Esophagus squamous epithelium (tissue), 5 donors: ENCODE data around the gene HSDL2. TPM values are rescaled to one million over a fixed set of nuclear protein-coding genes. Genes with fewer than 3 reads are reported as not detected.

Experiments
- DNase-seq: peaks from one replicate; lab custom pipeline; 2025; lab: John Stamatoyannopoulos, UW
- H3K27ac ChIP-seq, 4 donors: fragments of 200-600 bp; sonication (generic); one replicate each; pipeline ENCODE4 v1.5.1; 2016 to 2019; ENCODE audit warnings: mild to moderate bottlenecking in 1 of 4
- H3K27me3 ChIP-seq, 4 donors: fragments of 200-600 bp; sonication (generic); 1 replicate in 3 of 4; 2 replicates in 1 of 4; pipeline versions ENCODE4 v1.5.1 to v1.6.0; 2017 to 2021; ENCODE audit warnings: antibody characterized with exemption in 1 of 4
- H3K36me3 ChIP-seq, 3 donors: fragments of 200-600 bp; sonication (generic); one replicate each; pipeline ENCODE4 v1.5.1; 2016 to 2019
- H3K4me1 ChIP-seq, 3 donors: fragments of 200-600 bp; sonication (generic); one replicate each; pipeline ENCODE4 v1.5.1; 2017 to 2019
- H3K4me3 ChIP-seq, 4 donors: fragments of 200-600 bp; sonication (generic); 1 replicate in 3 of 4; 2 replicates in 1 of 4; pipeline ENCODE4 v1.5.1; 2016 to 2019; ENCODE audit warnings: mild to moderate bottlenecking in 2 of 4, moderate library complexity in 1 of 4
- H3K9me3 ChIP-seq, 3 donors: fragments of 200-600 bp; sonication (generic); one replicate each; pipeline ENCODE4 v1.5.1; 2016 to 2019
- POLR2A ChIP-seq, 4 donors: fragments of 450-650 bp; IDR thresholded peaks; one replicate each; pipeline ENCODE4 v1.6.1; 2017; ENCODE audit warnings: antibody characterized with exemption in 4 of 4, mild to moderate bottlenecking in 4 of 4, moderate library complexity in 3 of 4
- WGBS, 2 donors: methylation state at CpG; one replicate each; pipeline ENCODE4 v1.1.5; 2018; 5-methylcytosine and 5-hydroxymethylcytosine counted together
- intact Hi-C: fragments of 100-400 bp; cut with DNase I; formaldehyde crosslinking; loops from one replicate; pipeline ENCODE4 v1.15.0; 2022
- total RNA-seq, 4 donors: library from RNA; depleted of rRNA; stranded (reverse); fragments of >200 nt; gene quantifications; one replicate each; pipeline ENCODE4 v1.1.0, GENCODE V29; 2016
- TF ChIP-seq, protein P1 (sequence below), 6 experiments: fragments of 450-650 bp in 4 of 6; fragments of 200-600 bp in 2 of 6; sonication (generic) in 2 of 6; IDR thresholded peaks; one replicate each; pipeline ENCODE4 v1.5.1; 2016 to 2019; ENCODE audit warnings: antibody characterized with exemption in 6 of 6, mild to moderate bottlenecking in 4 of 6, moderate library complexity in 4 of 6
- donor health status: DM: yes; HTN: yes; CAD: no.

HSDL2 gene
- total RNA-seq, 4 donors from 2014 or later: 18.5 to 49.4 (median 36.0) TPM

DNA sequence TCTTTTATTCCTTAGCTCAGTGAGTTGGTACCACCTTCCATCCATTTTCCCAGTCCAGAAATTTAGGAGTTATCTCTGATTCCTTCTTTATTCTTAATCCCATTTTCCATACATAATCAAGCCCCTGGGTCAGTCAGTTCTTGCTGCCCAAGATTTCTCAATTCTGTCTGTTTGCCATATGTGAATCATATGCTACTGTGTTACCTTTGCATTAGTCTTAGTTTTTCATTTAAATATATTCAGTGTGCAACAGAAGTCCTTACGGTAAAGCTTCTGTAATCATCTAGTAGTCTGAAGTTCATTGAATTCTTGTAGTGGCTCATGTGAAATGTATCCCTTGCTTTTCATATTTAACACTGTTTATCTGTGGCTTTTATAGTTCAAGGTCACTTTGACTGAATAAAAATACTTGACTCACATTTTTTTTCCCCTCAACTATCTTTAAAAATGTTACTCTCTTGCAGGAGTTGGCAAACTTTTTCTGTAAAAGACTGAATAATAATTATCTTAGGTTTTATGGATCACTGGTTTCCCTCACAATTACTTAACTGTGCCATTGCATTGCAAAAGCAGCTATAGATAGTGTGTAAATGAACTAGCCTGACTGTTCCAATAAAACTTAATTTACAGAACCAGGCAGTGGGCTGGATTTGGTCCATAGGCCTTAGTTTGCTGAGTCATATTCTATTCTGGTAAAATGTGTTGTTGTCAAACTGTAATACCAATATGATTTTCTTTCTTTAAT lies 113.7 kb downstream of the HSDL2 start:
- H3K9me3 ChIP-seq: peaks cover 0 to 20% (median 0%) of the 10 kb centered on the region in 3 donors
- 79 to 90% methylated on average over 1 of the region's 1 CpG for WGBS, 2 donors
- H3K4me3 ChIP-seq: no peak overlapping the region
- no peaks in the 10 kb centered on the region for H3K4me1 ChIP-seq
- intact Hi-C loops: no loop called here
- H3K27me3 ChIP-seq: no peaks in the 10 kb centered on the region
- no peak for DNase-seq
- TF ChIP-seq POLR2A (IDR thresholded peaks at IDR 0.05): no peak
- TF ChIP-seq, protein P1, sequence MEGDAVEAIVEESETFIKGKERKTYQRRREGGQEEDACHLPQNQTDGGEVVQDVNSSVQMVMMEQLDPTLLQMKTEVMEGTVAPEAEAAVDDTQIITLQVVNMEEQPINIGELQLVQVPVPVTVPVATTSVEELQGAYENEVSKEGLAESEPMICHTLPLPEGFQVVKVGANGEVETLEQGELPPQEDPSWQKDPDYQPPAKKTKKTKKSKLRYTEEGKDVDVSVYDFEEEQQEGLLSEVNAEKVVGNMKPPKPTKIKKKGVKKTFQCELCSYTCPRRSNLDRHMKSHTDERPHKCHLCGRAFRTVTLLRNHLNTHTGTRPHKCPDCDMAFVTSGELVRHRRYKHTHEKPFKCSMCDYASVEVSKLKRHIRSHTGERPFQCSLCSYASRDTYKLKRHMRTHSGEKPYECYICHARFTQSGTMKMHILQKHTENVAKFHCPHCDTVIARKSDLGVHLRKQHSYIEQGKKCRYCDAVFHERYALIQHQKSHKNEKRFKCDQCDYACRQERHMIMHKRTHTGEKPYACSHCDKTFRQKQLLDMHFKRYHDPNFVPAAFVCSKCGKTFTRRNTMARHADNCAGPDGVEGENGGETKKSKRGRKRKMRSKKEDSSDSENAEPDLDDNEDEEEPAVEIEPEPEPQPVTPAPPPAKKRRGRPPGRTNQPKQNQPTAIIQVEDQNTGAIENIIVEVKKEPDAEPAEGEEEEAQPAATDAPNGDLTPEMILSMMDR (IDR thresholded peaks at IDR 0.05): no peak
- H3K36me3 ChIP-seq: peaks cover 0 to 16% (median 0%) of the 10 kb centered on the region in 3 donors
- no peak overlapping the region for H3K27ac ChIP-seq

DNA sequence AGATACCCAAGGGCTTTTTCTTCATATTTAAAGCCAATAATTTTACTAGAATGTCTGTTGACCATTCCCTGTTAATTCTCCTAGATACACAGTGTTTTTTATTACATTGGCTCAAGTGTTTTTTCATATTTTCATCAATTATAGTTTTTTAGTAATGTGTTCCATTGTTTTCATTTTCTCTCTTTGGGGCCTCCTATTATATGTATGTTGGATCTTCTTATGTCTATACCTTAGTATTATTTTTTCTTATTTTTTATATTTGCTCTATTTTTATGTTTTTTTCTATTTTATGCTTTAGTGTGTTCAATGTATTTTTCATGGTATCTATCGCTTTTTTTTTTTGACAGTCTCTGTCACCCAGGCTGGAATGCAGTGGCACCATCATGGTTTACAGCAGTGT lies 114.2 kb downstream of the HSDL2 start:
- Histone ChIP-seq H3K9me3 (peaks cover 0 to 20% (median 0%) of the 10 kb centered on the region in 3 donors), H3K4me1 (no peaks in the 10 kb centered on the region), H3K4me3 (no peak overlapping the region), H3K27ac (no peak overlapping the region), H3K27me3 (no peaks in the 10 kb centered on the region), H3K36me3 (peaks cover 0 to 16% (median 0%) of the 10 kb centered on the region in 3 donors)
- no peak for TF ChIP-seq POLR2A (IDR thresholded peaks at IDR 0.05)
- TF ChIP-seq, protein P1 (IDR thresholded peaks at IDR 0.05): no peak
- no peak for DNase-seq
- intact Hi-C loops: no loop called here
- WGBS, 2 donors: 100% methylated on average over 1 of the region's 1 CpG

- no peak for DNase-seq
- H3K4me1 ChIP-seq: no peaks in the 10 kb centered on the region
- intact Hi-C loops: no loop called here
- no peak overlapping the region for H3K4me3 ChIP-seq
- TF ChIP-seq POLR2A (IDR thresholded peaks at IDR 0.05): no peak
- TF ChIP-seq, protein P1 (IDR thresholded peaks at IDR 0.05): no peak
- peaks cover 0 to 16% (median 0%) of the 10 kb centered on the region in 3 donors for H3K36me3 ChIP-seq
- peaks cover 0 to 20% (median 0%) of the 10 kb centered on the region in 3 donors for H3K9me3 ChIP-seq
- H3K27me3 ChIP-seq: no peaks in the 10 kb centered on the region
- no peak overlapping the region for H3K27ac ChIP-seq
- WGBS, 2 donors: 78 to 90% methylated on average over 4 of the region's 4 CpGs
These were observed 115.7 kb downstream of the HSDL2 start for GRCh38 chr9:112495614-112496013.

DNA sequence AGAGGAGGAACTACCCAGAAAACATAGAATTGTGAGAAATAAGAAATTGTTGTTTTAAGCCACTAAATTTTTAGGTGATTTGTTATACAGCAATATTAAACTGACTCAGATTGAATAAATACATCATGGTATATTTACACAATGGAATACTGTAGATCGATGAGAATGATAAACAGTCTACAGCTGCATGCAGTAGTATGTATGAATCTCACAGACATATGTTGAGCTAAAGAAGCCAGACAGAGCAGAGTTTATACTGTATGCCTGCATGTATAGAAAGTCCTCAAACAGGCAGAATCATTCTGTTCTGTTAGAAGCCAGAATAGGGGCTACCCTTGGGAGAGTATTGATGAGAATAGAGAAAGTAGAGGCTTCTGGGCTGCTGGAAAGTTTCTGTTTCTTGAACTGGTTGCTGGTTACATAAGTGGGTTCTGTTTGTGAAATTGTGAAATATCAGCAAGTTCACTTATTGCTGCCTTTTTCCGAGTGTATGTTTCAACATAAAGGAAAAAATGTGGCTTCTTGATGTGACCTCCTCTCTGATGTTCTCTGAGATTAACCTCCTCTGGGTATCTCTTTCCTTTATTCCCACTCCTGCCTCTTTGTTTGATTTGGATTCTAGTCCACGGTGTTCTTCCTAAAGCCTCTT lies 116.3 kb downstream of the HSDL2 start:
- WGBS, 2 donors: 77 to 83% methylated on average over 3 of the region's 3 CpGs
- no peaks in the 10 kb centered on the region for H3K27me3 ChIP-seq
- H3K4me1 ChIP-seq: no peaks in the 10 kb centered on the region
- no peak for TF ChIP-seq POLR2A (IDR thresholded peaks at IDR 0.05)
- TF ChIP-seq, protein P1 (IDR thresholded peaks at IDR 0.05): no peak
- no peak overlapping the region for H3K27ac ChIP-seq
- intact Hi-C loops: no loop called here
- H3K36me3 ChIP-seq: peaks cover 0 to 16% (median 0%) of the 10 kb centered on the region in 3 donors
- peaks cover 0 to 20% (median 0%) of the 10 kb centered on the region in 3 donors for H3K9me3 ChIP-seq
- DNase-seq: no peak
- no peak overlapping the region for H3K4me3 ChIP-seq

GRCh38 chr9:112500842-112501241 lies 120.9 kb downstream of the HSDL2 start:
- no peaks in the 10 kb centered on the region for H3K27me3 ChIP-seq
- no peaks in the 10 kb centered on the region for H3K36me3 ChIP-seq
- WGBS, 2 donors: 96 to 100% methylated on average over 2 of the region's 2 CpGs
- no peak for DNase-seq
- no peak overlapping the region for H3K27ac ChIP-seq
- TF ChIP-seq, protein P1 (IDR thresholded peaks at IDR 0.05): no peak
- no peak for TF ChIP-seq POLR2A (IDR thresholded peaks at IDR 0.05)
- intact Hi-C loops: no loop called here
- H3K4me1 ChIP-seq: peaks cover 0 to 14% (median 0%) of the 10 kb centered on the region in 3 donors
- H3K4me3 ChIP-seq: no peak overlapping the region
- H3K9me3 ChIP-seq: no peaks in the 10 kb centered on the region
